Measurements from ENCODE around the gene DAB1.

Gene DAB1

GRCh38 chr1:57282411-57282810 lies 141.4 kb downstream of the DAB1 start (continued):
- no peak for TF ChIP-seq ZNF449 (tag by site-specific recombination; IDR thresholded peaks at IDR 0.05)
- TF ChIP-seq TSHZ1 (tag by site-specific recombination; IDR thresholded peaks at IDR 0.05; ENCODE audit: borderline replicate concordance), result no peak
- no peak for TF ChIP-seq ZNF488 (tag by site-specific recombination; IDR thresholded peaks at IDR 0.05)
- no peak for TF ChIP-seq ZNF16 (tag by site-specific recombination; IDR thresholded peaks at IDR 0.05; ENCODE audit: low read depth)
- no peak for TF ChIP-seq ZNF777 (tag by site-specific recombination; IDR thresholded peaks at IDR 0.05; ENCODE audit: borderline replicate concordance)
- TF ChIP-seq ZIC2 (tag by site-specific recombination; IDR thresholded peaks at IDR 0.05), result no peak

GRCh38 chr1:57281324-57281723 lies 142.5 kb downstream of the DAB1 start:
- H3K27ac ChIP-seq (ENCODE audit: extremely low read depth, low read depth, low read length), result no peak overlapping the region
- H3K4me3 ChIP-seq (ENCODE audit: low read depth, low read length), result no peak overlapping the region
- H3K36me3 ChIP-seq (ENCODE audit: control insufficient read depth in 2 of 2, insufficient read depth in 1 of 2, low read length in 2 of 2), result no peaks in the 10 kb centered on the region
- POLR2A ChIA-PET, result no interaction called here
- TF ChIP-seq ZNF19 (tag by site-specific recombination; IDR thresholded peaks at IDR 0.05; ENCODE audit: low read depth) (no peak), ZFP3 (tag by site-specific recombination; IDR thresholded peaks at IDR 0.05; ENCODE audit: low read depth) (no peak), ZBTB8A (tag by site-specific recombination; IDR thresholded peaks at IDR 0.05) (no peak), ZNF660 (tag by site-specific recombination; IDR thresholded peaks at IDR 0.05) (no peak), SP2 (tag by site-specific recombination; IDR thresholded peaks at IDR 0.05) (no peak), ZNF274 (IDR thresholded peaks at IDR 0.05; ENCODE audit: low read length) (no peak), ZNF274 (tag by site-specific recombination; IDR thresholded peaks at IDR 0.05; ENCODE audit: borderline replicate concordance) (no peak), ZSCAN5A (tag by site-specific recombination; IDR thresholded peaks at IDR 0.05) (no peak), ZNF354C (tag by site-specific recombination; IDR thresholded peaks at IDR 0.05; ENCODE audit: borderline replicate concordance, low read depth) (no peak), ZNF23 (tag by site-specific recombination; IDR thresholded peaks at IDR 0.05; ENCODE audit: borderline replicate concordance) (no peak), OVOL3 (tag by site-specific recombination; IDR thresholded peaks at IDR 0.05) (no peak), ZNF248 (tag by site-specific recombination; IDR thresholded peaks at IDR 0.05) (no peak), ZNF174 (tag by site-specific recombination; IDR thresholded peaks at IDR 0.05) (no peak), ZNF16 (tag by site-specific recombination; IDR thresholded peaks at IDR 0.05; ENCODE audit: low read depth) (no peak), HOXA7 (CRISPR knock-in tag; IDR thresholded peaks at IDR 0.05; ENCODE audit: borderline replicate concordance) (no peak), ZNF664 (tag by site-specific recombination; IDR thresholded peaks at IDR 0.05) (no peak), ZBTB1 (tag by site-specific recombination; IDR thresholded peaks at IDR 0.05) (no peak)
- CTCF ChIA-PET, result no interaction called here
- no peaks in the 10 kb centered on the region for H3K9me3 ChIP-seq (ENCODE audit: control insufficient read depth, insufficient read depth, low read depth, low read length)
- H3K4me1 ChIP-seq (ENCODE audit: control insufficient read depth, insufficient read depth, low read length), result no peaks in the 10 kb centered on the region
